ENCODE measurements around the gene NKAPL. TPM values are rescaled to one million over a fixed set of nuclear protein-coding genes. Genes with fewer than 3 reads are reported as not detected.
A peak's percentile ranks its signal among the peaks of the same experiment; 100 is the strongest.

Gene NKAPL
- total and polyA plus RNA-seq, 2 of the 13 experiments (the other 11 are each of a cell fraction or from before 2014, with no cell fraction given), result not detected

DNA sequence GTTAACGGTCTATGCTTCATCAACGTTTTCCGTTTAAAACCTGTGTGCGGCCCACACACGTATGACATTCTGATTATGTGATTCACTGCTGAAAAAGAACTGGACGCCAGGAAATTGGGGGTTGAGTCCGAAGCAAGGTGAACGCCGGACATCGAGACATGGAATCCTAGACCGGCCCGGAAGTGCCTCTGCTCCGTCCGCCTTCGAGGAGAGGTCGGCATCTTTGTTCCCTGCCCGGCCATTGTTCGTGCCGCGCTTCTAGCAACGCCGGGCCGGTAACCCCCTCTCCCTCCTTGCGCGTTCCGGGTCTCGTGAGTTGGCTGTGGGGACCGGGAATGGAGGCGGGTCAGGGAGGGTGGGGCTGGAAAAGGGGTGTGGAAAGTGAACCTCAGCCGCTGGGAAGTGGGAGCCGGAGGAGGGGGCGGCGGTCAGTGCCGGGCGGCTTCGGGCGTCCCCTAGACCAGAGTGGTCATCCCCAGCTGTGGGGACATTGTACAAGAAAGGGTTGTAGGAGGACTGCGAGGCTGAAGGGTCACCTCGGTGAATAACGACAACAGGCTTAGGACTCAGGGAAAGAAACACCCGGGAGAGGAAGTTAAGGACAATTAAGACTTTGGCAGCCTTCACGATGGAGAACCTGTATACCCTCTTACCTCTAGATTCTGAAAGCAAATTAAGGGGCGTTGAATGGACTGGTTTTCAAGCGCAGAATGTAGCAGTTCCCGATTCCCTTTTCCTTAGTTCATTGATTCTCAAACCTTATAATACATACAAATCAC is 33.9 kb upstream of the NKAPL start, which contains the start of gene ZSCAN9 (continued):
- TF ChIP-seq, protein P1, sequence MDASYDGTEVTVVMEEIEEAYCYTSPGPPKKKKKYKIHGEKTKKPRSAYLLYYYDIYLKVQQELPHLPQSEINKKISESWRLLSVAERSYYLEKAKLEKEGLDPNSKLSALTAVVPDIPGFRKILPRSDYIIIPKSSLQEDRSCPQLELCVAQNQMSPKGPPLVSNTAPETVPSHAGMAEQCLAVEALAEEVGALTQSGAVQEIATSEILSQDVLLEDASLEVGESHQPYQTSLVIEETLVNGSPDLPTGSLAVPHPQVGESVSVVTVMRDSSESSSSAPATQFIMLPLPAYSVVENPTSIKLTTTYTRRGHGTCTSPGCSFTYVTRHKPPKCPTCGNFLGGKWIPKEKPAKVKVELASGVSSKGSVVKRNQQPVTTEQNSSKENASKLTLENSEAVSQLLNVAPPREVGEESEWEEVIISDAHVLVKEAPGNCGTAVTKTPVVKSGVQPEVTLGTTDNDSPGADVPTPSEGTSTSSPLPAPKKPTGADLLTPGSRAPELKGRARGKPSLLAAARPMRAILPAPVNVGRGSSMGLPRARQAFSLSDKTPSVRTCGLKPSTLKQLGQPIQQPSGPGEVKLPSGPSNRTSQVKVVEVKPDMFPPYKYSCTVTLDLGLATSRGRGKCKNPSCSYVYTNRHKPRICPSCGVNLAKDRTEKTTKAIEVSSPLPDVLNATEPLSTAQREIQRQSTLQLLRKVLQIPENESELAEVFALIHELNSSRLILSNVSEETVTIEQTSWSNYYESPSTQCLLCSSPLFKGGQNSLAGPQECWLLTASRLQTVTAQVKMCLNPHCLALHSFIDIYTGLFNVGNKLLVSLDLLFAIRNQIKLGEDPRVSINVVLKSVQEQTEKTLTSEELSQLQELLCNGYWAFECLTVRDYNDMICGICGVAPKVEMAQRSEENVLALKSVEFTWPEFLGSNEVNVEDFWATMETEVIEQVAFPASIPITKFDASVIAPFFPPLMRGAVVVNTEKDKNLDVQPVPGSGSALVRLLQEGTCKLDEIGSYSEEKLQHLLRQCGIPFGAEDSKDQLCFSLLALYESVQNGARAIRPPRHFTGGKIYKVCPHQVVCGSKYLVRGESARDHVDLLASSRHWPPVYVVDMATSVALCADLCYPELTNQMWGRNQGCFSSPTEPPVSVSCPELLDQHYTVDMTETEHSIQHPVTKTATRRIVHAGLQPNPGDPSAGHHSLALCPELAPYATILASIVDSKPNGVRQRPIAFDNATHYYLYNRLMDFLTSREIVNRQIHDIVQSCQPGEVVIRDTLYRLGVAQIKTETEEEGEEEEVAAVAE (CRISPR knock-in tag; IDR thresholded peaks at IDR 0.05; ENCODE audit: borderline replicate concordance), result no peak
- TF ChIP-seq, protein P2, sequence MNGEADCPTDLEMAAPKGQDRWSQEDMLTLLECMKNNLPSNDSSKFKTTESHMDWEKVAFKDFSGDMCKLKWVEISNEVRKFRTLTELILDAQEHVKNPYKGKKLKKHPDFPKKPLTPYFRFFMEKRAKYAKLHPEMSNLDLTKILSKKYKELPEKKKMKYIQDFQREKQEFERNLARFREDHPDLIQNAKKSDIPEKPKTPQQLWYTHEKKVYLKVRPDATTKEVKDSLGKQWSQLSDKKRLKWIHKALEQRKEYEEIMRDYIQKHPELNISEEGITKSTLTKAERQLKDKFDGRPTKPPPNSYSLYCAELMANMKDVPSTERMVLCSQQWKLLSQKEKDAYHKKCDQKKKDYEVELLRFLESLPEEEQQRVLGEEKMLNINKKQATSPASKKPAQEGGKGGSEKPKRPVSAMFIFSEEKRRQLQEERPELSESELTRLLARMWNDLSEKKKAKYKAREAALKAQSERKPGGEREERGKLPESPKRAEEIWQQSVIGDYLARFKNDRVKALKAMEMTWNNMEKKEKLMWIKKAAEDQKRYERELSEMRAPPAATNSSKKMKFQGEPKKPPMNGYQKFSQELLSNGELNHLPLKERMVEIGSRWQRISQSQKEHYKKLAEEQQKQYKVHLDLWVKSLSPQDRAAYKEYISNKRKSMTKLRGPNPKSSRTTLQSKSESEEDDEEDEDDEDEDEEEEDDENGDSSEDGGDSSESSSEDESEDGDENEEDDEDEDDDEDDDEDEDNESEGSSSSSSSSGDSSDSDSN (CRISPR knock-in tag; IDR thresholded peaks at IDR 0.05), result peak; percentile 97
- TF ChIP-seq ZMYM2 (CRISPR knock-in tag; IDR thresholded peaks at IDR 0.05) (no peak), ZSCAN22 (CRISPR knock-in tag; IDR thresholded peaks at IDR 0.05) (0 out of 2 replicates have a peak, but pooled peaks have one; percentile 35), IRX3 (CRISPR knock-in tag; IDR thresholded peaks at IDR 0.05; ENCODE audit: borderline replicate concordance, low read depth) (peak; percentile 90; the same call in 1 of the 2 replicates), ZNF841 (CRISPR knock-in tag; IDR thresholded peaks at IDR 0.05; ENCODE audit: borderline replicate concordance) (no peak), SIX1 (CRISPR knock-in tag; IDR thresholded peaks at IDR 0.05; ENCODE audit: borderline replicate concordance) (peak; percentile 36; the same call in 1 of the 2 replicates), BHLHE40 (IDR thresholded peaks at IDR 0.05; ENCODE audit: low read length) (peak; percentile 92), FOXP1 (IDR thresholded peaks at IDR 0.05) (no peak), FOXP1 (CRISPR knock-in tag; IDR thresholded peaks at IDR 0.05) (peak; percentile 46; the same call in 1 of the 2 replicates), MBNL3 (CRISPR knock-in tag; conservative IDR thresholded peaks at IDR 0.05) (no peak), TCF7 (IDR thresholded peaks at IDR 0.05; ENCODE audit: low read depth) (peak; percentile 91; the same call in 1 of the 2 replicates), CREM (IDR thresholded peaks at IDR 0.05) (peak; percentile 70; the same call in 1 of the 2 replicates), CREM (CRISPR knock-in tag; IDR thresholded peaks at IDR 0.05) (no peak), REPIN1 (CRISPR knock-in tag; IDR thresholded peaks at IDR 0.05; ENCODE audit: borderline replicate concordance, low read depth) (peak; percentile 96)
- TF ChIP-seq, protein P3, sequence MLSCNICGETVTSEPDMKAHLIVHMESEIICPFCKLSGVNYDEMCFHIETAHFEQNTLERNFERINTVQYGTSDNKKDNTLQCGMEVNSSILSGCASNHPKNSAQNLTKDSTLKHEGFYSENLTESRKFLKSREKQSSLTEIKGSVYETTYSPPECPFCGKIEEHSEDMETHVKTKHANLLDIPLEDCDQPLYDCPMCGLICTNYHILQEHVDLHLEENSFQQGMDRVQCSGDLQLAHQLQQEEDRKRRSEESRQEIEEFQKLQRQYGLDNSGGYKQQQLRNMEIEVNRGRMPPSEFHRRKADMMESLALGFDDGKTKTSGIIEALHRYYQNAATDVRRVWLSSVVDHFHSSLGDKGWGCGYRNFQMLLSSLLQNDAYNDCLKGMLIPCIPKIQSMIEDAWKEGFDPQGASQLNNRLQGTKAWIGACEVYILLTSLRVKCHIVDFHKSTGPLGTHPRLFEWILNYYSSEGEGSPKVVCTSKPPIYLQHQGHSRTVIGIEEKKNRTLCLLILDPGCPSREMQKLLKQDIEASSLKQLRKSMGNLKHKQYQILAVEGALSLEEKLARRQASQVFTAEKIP (CRISPR knock-in tag; IDR thresholded peaks at IDR 0.05; ENCODE audit: borderline replicate concordance), result no peak
- TF ChIP-seq, protein P4, sequence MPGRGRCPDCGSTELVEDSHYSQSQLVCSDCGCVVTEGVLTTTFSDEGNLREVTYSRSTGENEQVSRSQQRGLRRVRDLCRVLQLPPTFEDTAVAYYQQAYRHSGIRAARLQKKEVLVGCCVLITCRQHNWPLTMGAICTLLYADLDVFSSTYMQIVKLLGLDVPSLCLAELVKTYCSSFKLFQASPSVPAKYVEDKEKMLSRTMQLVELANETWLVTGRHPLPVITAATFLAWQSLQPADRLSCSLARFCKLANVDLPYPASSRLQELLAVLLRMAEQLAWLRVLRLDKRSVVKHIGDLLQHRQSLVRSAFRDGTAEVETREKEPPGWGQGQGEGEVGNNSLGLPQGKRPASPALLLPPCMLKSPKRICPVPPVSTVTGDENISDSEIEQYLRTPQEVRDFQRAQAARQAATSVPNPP (CRISPR knock-in tag; IDR thresholded peaks at IDR 0.05), result peak; percentile 83; the same call in 1 of the 2 replicates
- TF ChIP-seq, protein P5, sequence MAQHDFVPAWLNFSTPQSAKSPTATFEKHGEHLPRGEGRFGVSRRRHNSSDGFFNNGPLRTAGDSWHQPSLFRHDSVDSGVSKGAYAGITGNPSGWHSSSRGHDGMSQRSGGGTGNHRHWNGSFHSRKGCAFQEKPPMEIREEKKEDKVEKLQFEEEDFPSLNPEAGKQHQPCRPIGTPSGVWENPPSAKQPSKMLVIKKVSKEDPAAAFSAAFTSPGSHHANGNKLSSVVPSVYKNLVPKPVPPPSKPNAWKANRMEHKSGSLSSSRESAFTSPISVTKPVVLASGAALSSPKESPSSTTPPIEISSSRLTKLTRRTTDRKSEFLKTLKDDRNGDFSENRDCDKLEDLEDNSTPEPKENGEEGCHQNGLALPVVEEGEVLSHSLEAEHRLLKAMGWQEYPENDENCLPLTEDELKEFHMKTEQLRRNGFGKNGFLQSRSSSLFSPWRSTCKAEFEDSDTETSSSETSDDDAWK (CRISPR knock-in tag; IDR thresholded peaks at IDR 0.05), result no peak

Measured in HepG2 (cell line).